Nephron (organoid): ENCODE results near the gene MAML1.

Experiments used
- H3K27ac Mint-ChIP-seq, 3 experiments: 2 replicates each; pipeline ENCODE4 v1.8.0; 2020; ENCODE audit warnings: mixed read lengths in 3 of 3, mild to moderate bottlenecking in 2 of 3, moderate library complexity in 1 of 3
- H3K27me3 Mint-ChIP-seq: 2 replicates; pipeline ENCODE4 v1.8.0; 2021; ENCODE audit warnings: low read depth, mild to moderate bottlenecking, moderate library complexity, mixed read lengths
- H3K36me3 Mint-ChIP-seq: 2 replicates; pipeline ENCODE4 v1.8.0; 2020; ENCODE audit warnings: low read depth, mixed read lengths
- H3K4me1 Mint-ChIP-seq: 2 replicates; pipeline ENCODE4 v1.8.0; 2020; ENCODE audit warnings: mixed read lengths
- H3K4me3 Mint-ChIP-seq, 3 experiments: 2 replicates each; pipeline ENCODE4 v1.8.0; 2020; ENCODE audit warnings: mild to moderate bottlenecking in 3 of 3, mixed read lengths in 3 of 3, moderate library complexity in 2 of 3
- H3K9me3 Mint-ChIP-seq: 2 replicates; pipeline ENCODE4 v1.8.0; 2020; ENCODE audit warnings: mixed read lengths
- TF ChIP-seq, protein P1 (sequence below), 3 experiments: fragments of 200-600 bp; sonication (generic); IDR thresholded peaks; one replicate each; pipeline ENCODE4 v1.5.0; 2021; ENCODE audit warnings: antibody characterized with exemption in 3 of 3; ENCODE audit not compliant: unreplicated experiment in 3 of 3

MAML1 gene

GRCh38 chr5:179794171-179794570 is 61.5 kb downstream of the MAML1 start:
- TF ChIP-seq, protein P1, sequence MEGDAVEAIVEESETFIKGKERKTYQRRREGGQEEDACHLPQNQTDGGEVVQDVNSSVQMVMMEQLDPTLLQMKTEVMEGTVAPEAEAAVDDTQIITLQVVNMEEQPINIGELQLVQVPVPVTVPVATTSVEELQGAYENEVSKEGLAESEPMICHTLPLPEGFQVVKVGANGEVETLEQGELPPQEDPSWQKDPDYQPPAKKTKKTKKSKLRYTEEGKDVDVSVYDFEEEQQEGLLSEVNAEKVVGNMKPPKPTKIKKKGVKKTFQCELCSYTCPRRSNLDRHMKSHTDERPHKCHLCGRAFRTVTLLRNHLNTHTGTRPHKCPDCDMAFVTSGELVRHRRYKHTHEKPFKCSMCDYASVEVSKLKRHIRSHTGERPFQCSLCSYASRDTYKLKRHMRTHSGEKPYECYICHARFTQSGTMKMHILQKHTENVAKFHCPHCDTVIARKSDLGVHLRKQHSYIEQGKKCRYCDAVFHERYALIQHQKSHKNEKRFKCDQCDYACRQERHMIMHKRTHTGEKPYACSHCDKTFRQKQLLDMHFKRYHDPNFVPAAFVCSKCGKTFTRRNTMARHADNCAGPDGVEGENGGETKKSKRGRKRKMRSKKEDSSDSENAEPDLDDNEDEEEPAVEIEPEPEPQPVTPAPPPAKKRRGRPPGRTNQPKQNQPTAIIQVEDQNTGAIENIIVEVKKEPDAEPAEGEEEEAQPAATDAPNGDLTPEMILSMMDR (IDR thresholded peaks at IDR 0.05; ENCODE audit: unreplicated experiment in 3 of 3) = no peak
- H3K36me3 Mint-ChIP-seq = peaks cover 15% of the 10 kb centered on the region

DNA sequence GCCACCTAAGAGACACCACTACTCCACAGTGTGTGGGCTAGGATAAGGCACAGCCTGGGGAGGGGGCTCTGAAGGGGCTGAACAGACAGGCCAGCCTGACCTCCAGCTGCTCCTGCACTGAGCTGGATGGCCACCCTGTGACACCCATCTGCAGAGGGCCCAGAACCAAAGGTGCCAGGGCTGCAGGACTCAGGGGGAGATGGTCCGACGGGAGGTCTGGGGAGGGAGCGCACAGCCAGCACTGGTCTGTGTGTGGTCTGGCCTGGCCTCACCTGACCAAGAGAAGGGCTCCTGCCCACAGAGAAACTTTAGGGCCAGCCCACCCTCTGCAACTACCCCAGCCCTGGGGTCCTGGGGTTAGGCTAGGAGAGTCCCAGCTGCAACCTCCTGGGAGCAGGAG is 62.0 kb downstream of the MAML1 start:
- Mint-ChIP-seq H3K4me3 (peak overlapping the region; percentile 69 to 76 (median 71)), H3K27ac (no peak overlapping the region), H3K36me3 (peaks cover 16% of the 10 kb centered on the region), H3K9me3 (no peaks in the 10 kb centered on the region), H3K27me3 (peaks cover 10% of the 10 kb centered on the region), H3K4me1 (peaks cover 8% of the 10 kb centered on the region)
- TF ChIP-seq, protein P1 (IDR thresholded peaks at IDR 0.05; ENCODE audit: unreplicated experiment in 3 of 3) = no peak

More at GRCh38 chr5:179794171-179794570, 61.5 kb downstream of the MAML1 start:
- Mint-ChIP-seq H3K4me1 (peaks cover 8% of the 10 kb centered on the region), H3K27ac (no peak overlapping the region), H3K4me3 (peak overlapping the region; percentile 69 to 76 (median 71)), H3K9me3 (no peaks in the 10 kb centered on the region), H3K27me3 (peaks cover 10% of the 10 kb centered on the region)

- H3K9me3 Mint-ChIP-seq = no peaks in the 10 kb centered on the region
- peak overlapping the region in 1 of 3 experiments; percentile 13 for H3K27ac Mint-ChIP-seq
- peaks cover 18% of the 10 kb centered on the region for H3K36me3 Mint-ChIP-seq
- TF ChIP-seq, protein P1 (IDR thresholded peaks at IDR 0.05; ENCODE audit: unreplicated experiment in 3 of 3) = no peak
- peaks cover 10% of the 10 kb centered on the region for H3K27me3 Mint-ChIP-seq
- H3K4me3 Mint-ChIP-seq = peak overlapping the region; percentile 69 to 76 (median 71)
- peaks cover 8% of the 10 kb centered on the region for H3K4me1 Mint-ChIP-seq
Observed at GRCh38 chr5:179795049-179795862, 62.6 kb downstream of the MAML1 start.

- TF ChIP-seq, protein P1 (IDR thresholded peaks at IDR 0.05; ENCODE audit: unreplicated experiment in 3 of 3) = peak; percentile 64 to 82 (median 69)
- Mint-ChIP-seq H3K36me3 (peaks cover 18% of the 10 kb centered on the region), H3K4me3 (peak overlapping the region; percentile 68 to 78 (median 76)), H3K27me3 (peaks cover 10% of the 10 kb centered on the region), H3K4me1 (peaks cover 8% of the 10 kb centered on the region), H3K27ac (peak overlapping the region in 1 of 3 experiments; percentile 63), H3K9me3 (no peaks in the 10 kb centered on the region)
Observed at GRCh38 chr5:179795863-179796833, 63.5 kb downstream of the MAML1 start.

DNA sequence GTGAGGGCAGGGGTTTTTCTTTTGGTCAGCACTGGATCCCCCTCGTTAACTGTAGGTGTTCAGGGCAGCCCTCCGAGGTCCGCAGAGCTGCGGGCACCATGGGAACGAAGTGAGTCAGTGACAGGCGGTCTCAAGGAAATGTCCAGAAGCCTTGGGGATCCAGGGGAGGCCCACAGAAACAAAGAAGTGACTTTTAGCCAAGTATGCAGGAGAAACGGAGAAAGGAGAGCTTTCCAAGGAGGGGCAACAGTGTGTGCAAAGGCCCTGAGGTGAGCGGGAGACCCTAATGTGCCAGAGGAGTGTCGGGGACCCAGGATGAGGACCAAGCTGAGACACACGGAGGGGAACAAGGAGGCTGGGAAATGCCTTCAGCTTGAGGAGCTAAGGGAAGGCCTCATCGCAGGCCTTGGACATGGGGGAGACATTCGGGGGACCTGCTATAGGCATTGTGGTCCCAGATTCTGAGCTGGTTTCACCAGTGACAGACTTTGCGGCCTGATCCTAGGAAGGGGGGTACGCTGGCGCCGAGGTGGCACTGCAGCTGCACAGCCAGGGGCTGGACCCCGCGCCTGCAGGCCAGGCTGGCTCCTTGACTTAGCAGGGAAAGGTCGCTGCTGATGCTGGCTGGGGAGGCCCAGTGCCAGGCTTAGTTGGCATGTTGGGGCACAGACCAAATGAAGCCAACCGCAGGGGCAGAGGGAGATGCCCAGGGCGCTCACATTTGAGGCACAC is 64.4 kb downstream of the MAML1 start:
- H3K9me3 Mint-ChIP-seq = no peaks in the 10 kb centered on the region
- peaks cover 10% of the 10 kb centered on the region for H3K27me3 Mint-ChIP-seq
- H3K4me3 Mint-ChIP-seq = peak overlapping the region; percentile 68 to 78 (median 76)

More for the DNA sequence above, 64.4 kb downstream of the MAML1 start:
- Mint-ChIP-seq H3K36me3 (peaks cover 23% of the 10 kb centered on the region), H3K4me1 (peaks cover 11% of the 10 kb centered on the region), H3K27ac (peak overlapping the region in 1 of 3 experiments; percentile 63)
- TF ChIP-seq, protein P1 (IDR thresholded peaks at IDR 0.05; ENCODE audit: unreplicated experiment in 3 of 3) = no peak
